Tibial nerve (tissue), 4 donors: ENCODE results near the gene MKLN1.

ENCODE experiments used
- EP300 ChIP-seq, 2 donors: sonication (generic); formaldehyde crosslinking; IDR thresholded peaks; one replicate each; pipeline ENCODE4 v1.6.1; 2017; ENCODE audit warnings: antibody characterized with exemption in 2 of 2, mild to moderate bottlenecking in 1 of 2
- POLR2A ChIP-seq, 2 donors: fragments of 450-650 bp; IDR thresholded peaks; one replicate each; pipeline ENCODE4 v1.6.1; 2017; ENCODE audit warnings: antibody characterized with exemption in 2 of 2, mild to moderate bottlenecking in 2 of 2, moderate library complexity in 2 of 2
- TF ChIP-seq, protein P1 (sequence below), 5 experiments: fragments of 200-600 bp in 3 of 5; fragments of 450-650 bp in 2 of 5; sonication (generic) in 3 of 5; IDR thresholded peaks; one replicate each; pipeline ENCODE4 v1.5.1; 2016 to 2019; ENCODE audit warnings: antibody characterized with exemption in 5 of 5, mild to moderate bottlenecking in 3 of 5, moderate library complexity in 2 of 5

GRCh38 chr7:131385039-131385605 is 57.4 kb downstream of the MKLN1 start:
- TF ChIP-seq, protein P1, sequence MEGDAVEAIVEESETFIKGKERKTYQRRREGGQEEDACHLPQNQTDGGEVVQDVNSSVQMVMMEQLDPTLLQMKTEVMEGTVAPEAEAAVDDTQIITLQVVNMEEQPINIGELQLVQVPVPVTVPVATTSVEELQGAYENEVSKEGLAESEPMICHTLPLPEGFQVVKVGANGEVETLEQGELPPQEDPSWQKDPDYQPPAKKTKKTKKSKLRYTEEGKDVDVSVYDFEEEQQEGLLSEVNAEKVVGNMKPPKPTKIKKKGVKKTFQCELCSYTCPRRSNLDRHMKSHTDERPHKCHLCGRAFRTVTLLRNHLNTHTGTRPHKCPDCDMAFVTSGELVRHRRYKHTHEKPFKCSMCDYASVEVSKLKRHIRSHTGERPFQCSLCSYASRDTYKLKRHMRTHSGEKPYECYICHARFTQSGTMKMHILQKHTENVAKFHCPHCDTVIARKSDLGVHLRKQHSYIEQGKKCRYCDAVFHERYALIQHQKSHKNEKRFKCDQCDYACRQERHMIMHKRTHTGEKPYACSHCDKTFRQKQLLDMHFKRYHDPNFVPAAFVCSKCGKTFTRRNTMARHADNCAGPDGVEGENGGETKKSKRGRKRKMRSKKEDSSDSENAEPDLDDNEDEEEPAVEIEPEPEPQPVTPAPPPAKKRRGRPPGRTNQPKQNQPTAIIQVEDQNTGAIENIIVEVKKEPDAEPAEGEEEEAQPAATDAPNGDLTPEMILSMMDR (IDR thresholded peaks at IDR 0.05), result no peak
- TF ChIP-seq POLR2A (IDR thresholded peaks at IDR 0.05) (no peak), EP300 (IDR thresholded peaks at IDR 0.05) (no peak)
